GM12892 (cell line): ENCODE measurements around the gene PLCG2.

Source experiments
- DNase-seq: peaks from one replicate; pipeline ENCODE4 v3.0.0; 2011; ENCODE audit not compliant: insufficient read length
- FAIRE-seq: peaks from 2 replicates; lab custom pipeline; 2011; peaks lifted over from hg19 to GRCh38; lab: Jason Lieb, UNC
- POLR2A ChIP-seq: IDR thresholded peaks from 2 replicates; pipeline ENCODE4 v1.6.1; 2011; ENCODE audit warnings: low read depth, low read length, control low read depth
- POLR2AphosphoS5 ChIP-seq: IDR thresholded peaks from 2 replicates; pipeline ENCODE4 v1.6.1; 2011; ENCODE audit warnings: low read depth, low read length, control low read depth
- TAF1 ChIP-seq: IDR thresholded peaks from 2 replicates; pipeline ENCODE4 v1.6.1; 2011; ENCODE audit warnings: low read depth, mild to moderate bottlenecking, control low read depth, low read length, borderline replicate concordance

The PLCG2 gene

DNA sequence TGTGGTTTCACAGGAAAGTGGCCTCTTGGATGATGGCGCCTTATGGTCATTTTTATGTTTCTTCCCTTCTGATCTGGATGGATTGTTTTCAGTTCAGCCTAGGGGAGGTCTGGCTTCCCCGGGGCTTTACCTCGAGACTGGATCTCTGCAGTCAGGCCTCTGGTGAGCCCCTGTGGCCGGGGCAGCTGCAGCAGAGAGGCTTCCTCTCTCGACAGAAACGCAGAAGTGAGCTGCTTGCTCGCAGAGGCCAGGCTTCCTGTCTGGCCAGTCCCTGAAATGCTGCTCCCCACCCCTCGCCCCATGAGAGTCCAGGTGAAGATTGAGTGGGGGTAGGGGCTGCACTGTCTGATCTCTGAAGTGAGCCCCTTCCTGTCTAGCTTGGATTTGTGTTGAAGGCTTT, 44.0 kb downstream of the PLCG2 start:
- FAIRE-seq (peak; percentile 90), DNase-seq (no peak)
- TF ChIP-seq TAF1 = peak; percentile 74
- TF ChIP-seq POLR2A = peak; percentile 88
- peak; percentile 88 for TF ChIP-seq POLR2AphosphoS5

DNA sequence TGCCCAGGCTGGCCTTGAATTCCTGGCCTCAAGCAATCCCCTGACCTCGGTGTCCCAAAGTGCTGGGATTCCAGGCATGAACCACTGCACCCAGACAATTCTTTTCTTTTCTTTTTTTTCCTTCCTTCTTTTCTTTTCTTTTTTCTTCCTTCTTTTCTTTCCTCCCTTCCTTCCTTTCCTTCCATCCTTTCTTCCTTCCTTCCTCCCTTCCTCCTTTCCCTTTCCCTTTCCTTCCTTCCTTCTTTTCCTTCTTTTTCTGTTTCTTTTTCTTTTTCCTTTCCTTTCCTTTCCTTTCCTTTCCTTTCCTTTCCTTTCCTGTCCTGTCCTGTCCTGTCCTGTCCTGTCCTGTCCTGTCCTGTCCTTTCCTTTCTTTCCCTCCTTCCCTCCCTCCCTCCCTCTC, 44.6 kb downstream of the PLCG2 start:
- TF ChIP-seq POLR2A (no peak), POLR2AphosphoS5 (no peak), TAF1 (no peak)
- DNase-seq (no peak), FAIRE-seq (no peak)

DNA sequence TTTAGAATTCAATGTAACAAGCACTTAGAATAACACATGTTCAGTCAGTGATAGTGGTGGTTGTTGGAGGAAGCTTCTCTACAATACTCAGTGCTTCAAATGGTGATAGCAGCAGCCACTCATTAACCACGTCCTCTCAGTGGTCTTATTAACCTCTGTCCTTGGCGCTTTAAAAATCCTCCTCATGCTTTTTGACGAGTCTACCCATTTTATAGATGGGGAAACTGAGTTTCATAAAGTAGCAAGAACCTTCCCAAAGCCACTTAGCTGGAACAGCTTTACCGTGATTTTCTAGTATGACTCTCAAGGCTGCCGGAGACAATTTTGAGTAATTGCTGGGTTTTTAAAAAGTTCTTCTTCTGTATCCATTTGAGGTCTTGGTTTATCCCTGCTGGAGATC, 47.4 kb downstream of the PLCG2 start:
- TF ChIP-seq POLR2AphosphoS5 = no peak
- TF ChIP-seq POLR2A = no peak
- no peak for TF ChIP-seq TAF1
- FAIRE-seq = no peak
- DNase-seq = no peak

DNA sequence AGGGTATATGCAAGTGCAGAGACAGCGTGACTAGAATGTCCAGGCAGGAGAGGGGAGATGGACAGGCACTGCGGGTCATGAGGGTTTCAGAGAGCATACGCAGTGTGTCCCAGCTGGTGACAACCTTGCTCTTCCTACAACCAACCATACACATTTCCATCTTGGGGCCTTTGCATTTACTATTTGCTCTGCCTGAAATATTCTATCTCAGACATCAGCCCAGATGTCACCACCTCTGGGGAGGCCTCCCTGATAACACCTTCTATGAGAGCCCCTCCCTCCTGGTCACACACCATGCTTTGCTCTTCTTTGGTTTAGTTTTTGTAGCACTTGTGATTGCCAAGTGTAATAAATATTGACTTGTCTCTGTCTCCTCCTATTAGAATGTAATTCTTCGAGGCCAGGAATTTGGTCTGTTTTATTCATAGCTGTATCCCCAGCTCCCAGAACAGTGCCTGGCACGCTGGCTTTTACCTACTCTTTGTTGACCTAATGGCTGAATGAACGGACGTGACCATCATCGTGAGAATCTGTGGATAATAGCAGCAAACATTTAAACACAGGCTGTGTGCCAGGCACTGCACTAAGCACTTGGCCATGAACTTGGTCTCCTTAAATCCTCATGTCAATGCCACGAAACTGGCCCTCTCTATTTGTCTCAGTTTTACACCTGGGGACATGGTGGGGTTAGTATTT, 51.9 kb downstream of the PLCG2 start:
- FAIRE-seq = peak; percentile 36

DNA sequence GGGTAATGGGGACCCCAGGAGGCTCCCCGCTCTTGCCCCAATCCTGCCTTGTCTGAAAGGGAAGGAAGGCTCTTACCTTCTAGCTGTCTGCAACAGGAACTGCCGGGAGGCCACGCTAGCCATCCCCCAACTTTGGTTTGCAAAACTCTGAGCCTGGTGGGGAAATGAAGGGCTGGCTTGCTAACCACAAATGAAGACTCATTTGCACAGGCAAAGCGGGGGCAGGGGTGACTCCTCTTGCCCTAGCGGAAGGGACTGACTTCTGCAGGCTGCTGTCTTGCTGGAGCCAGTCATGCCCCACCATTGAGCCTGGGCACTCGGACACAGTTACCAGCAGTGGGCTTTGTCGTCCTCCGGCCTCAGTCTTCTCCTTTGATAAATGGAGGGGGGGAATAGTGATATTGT, 52.6 kb downstream of the PLCG2 start:
- FAIRE-seq (peak; percentile 94), DNase-seq (peak; percentile 68)
- TF ChIP-seq POLR2AphosphoS5 (peak; percentile 58; the same call in 1 of the 2 replicates), POLR2A (peak; percentile 77), TAF1 (no peak)

More for the DNA sequence above, 51.9 kb downstream of the PLCG2 start:
- no peak for DNase-seq
- TF ChIP-seq POLR2AphosphoS5 (peak; percentile 46), TAF1 (no peak)

DNA sequence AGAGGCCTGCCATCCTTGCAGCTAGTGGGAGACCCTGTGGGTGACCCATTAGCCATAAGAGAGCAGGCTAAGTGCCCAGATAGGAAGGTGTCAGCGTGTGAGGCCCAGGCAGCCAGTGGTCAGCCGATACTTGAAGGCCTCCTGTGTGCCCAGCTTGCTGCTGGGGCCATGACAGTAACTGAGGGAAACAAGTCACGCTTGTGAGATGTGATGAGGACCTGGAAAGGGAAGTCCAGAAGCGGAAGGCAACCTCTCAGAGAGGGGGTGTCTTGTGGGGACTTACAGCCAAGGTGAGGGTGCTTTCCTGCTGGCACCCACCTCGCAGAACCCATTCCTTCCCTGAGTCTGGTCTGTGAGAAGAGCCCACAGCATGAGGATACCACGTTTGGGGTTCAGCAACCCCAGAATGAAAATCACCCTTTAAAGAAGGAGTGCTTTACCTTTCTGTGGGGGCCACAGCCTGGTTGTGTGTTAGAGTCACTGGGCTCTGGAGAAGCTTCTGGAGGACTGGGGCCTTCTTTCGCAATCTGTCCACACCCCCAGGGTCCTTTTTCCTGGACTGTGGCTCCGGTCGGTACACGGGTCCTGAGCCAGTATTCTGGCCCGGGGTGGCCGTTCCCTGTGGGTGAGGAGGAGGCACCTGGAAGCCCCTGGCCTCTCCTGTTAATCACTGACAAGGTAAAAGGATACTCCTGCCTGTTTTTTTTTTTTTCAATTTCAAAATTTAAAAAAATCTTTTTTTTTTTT, 53.9 kb downstream of the PLCG2 start:
- FAIRE-seq (no peak), DNase-seq (no peak)
- TF ChIP-seq POLR2AphosphoS5 (no peak), TAF1 (no peak), POLR2A (no peak; the same call in 1 of the 2 replicates)

DNA sequence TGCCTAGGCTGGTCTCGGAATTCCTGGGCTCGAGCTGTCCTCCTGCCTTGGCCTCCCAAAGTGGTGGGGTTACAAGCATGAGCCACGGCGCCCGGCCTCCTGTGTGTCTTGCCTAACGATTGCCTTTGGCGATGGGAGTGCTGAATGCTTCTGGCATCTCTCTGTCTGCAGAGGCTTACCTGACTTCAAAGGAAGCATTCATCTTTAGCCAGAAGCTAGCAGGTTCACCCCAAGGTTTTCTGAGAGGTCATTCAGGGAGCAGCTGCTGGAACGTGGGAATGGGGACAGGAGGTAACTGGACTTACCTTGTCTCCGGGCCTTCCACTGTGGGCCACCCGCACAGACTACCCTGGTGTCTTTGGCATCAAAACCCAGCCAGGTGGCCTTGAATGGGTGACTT, 54.7 kb downstream of the PLCG2 start:
- FAIRE-seq (no peak), DNase-seq (no peak)
- no peak for TF ChIP-seq POLR2A
- TF ChIP-seq POLR2AphosphoS5 = no peak
- TF ChIP-seq TAF1 = no peak

DNA sequence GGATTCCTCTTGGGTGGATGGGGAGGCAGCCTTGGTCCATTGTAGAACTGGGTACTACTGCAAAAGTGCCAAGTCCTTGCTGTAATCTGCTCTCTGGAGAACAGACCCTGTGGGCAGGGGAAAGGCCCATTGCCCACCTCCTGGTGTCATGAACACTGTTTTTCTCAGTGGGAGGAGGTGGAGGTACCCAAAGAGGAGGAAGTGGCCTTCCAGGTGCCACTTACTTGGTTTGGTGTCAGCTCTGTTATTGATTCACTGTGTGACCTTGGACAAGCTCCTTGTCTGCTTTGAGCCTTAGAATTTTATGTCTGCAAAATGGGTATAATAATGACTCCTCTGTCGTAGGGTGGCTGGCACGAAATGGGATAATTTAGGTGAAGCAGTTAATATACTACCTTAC, 55.8 kb downstream of the PLCG2 start:
- FAIRE-seq (no peak), DNase-seq (no peak)
- TF ChIP-seq POLR2A = no peak
- TF ChIP-seq TAF1 = no peak
- TF ChIP-seq POLR2AphosphoS5 = no peak

DNA sequence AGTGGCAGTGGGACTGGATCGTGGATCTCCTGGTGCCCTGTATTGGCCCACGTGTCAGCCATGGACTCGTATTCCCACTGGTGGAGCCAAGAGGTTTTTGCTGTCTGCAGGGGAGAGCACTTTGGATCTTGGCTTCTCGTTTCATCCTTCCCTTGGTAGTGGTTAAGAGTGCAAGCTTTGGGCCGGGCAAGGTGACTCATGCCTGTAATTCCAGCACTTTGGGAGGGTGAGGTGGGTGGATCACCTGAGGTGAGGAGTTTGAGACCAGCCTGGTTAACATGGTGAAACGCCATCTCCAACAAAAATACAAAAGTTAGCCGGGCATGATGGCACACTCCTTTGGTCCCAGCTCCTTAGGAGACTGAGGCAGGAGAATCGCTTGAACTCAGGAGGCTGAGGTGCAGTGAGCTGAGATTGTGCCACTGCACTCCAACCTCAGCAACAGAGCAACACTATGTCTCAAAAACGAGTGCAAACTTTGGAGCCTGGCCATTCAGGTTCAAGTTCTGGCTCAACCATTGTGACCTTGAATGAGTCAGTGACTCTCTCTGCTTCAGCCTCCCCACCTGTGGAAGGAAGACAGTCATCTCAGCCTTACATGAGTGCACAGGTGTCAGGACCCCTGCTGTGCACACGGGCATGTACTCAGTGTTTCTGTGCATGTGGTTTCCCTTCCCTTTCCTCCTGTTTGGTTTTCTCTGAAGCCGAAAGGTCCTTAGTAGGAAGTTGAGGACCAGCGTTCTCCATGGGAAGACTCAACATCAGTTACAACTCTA, 57.4 kb downstream of the PLCG2 start:
- FAIRE-seq (peak; percentile 99), DNase-seq (peak; percentile 61)
- peak; percentile 71 for TF ChIP-seq POLR2AphosphoS5
- TF ChIP-seq POLR2A = peak; percentile 41; the same call in 1 of the 2 replicates
- no peak for TF ChIP-seq TAF1

DNA sequence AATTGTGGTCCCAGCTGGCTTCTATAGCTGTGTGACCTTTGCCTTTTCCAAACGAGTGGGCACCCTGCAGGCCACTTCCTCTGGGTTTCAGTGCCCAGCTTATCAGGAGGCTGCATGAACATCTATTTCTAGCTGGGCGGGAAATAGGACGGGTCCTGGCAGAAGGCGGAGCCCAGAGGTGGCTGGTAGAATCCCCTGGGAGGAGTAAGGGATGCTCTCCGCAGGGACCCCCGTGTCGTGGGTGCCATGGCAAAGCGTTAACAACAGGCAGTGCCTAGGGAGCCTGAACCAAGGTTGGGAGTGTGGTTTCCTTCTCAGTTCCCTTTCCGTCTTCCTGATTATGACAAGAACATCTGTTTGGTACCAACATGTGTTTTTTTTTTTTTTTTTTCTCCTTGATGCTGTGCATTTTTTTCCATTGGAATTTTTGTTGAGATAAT, 58.2 kb downstream of the PLCG2 start:
- FAIRE-seq (peak; percentile 53), DNase-seq (no peak)

DNA sequence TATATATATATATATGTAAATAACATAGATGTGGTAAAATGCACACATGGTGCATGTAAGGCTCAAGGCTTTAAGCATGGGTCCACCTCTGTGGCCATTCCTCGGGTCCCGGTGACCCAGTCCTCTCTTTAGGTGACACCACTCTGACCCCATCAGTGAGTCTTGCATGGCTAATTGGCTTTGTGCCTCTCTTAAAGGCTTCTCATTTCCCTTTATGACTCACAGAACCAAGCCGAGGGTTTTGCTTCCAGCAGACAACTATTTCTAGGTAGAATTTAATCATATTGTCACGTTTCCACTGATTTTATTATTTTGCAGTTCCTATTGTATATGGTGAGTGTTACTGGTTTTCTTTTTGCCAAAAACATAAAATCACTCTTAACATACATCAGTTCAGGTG, 59.7 kb downstream of the PLCG2 start:
- FAIRE-seq (peak; percentile 79), DNase-seq (peak; percentile 42)
- TF ChIP-seq POLR2AphosphoS5 = no peak
- TF ChIP-seq POLR2A = no peak
- TF ChIP-seq TAF1 = no peak

More for the DNA sequence above, 58.2 kb downstream of the PLCG2 start:
- TF ChIP-seq POLR2AphosphoS5 (no peak), POLR2A (no peak), TAF1 (no peak)
